Activated CD8-positive, alpha-beta memory T cell treated with anti-CD3 and anti-CD28 coated beads, Interleukin-2, amount 10 ng/mL, durations not matched to agents 7 days and 5 days (primary cell): ENCODE results near the gene IL1RL2. TPM values are rescaled to one million over a fixed set of nuclear protein-coding genes. Genes with fewer than 3 reads are reported as not detected.

ENCODE experiments used
- ATAC-seq: fragments of 150-1000 bp; cut with Tn5 transposase; one replicate; pipeline ENCODE4 v1.10.0; 2021; ENCODE audit warnings: moderate library complexity
- CTCF ChIA-PET: fragments of 350-600 bp; sonication (Branson Sonifier 250); formaldehyde crosslinking; loops from one replicate; lab custom pipeline; 2021; ENCODE audit warnings: antibody characterized with exemption; lab: Charles Lee
- DNase-seq: peaks from one replicate; pipeline ENCODE4 v3.0.0-alpha.2; 2020
- H3K27ac Mint-ChIP-seq: one replicate; pipeline ENCODE4 v1.8.0; 2021; ENCODE audit warnings: mild to moderate bottlenecking, mixed read lengths
- H3K27me3 Mint-ChIP-seq: one replicate; pipeline ENCODE4 v1.8.0; 2021; ENCODE audit warnings: mixed read lengths
- H3K36me3 Mint-ChIP-seq: one replicate; pipeline ENCODE4 v1.8.0; 2021; ENCODE audit warnings: mild to moderate bottlenecking, mixed read lengths
- H3K4me1 Mint-ChIP-seq: one replicate; pipeline ENCODE4 v1.8.0; 2021; ENCODE audit warnings: mixed read lengths
- H3K4me3 Mint-ChIP-seq: one replicate; pipeline ENCODE4 v1.8.0; 2021; ENCODE audit warnings: mild to moderate bottlenecking, moderate library complexity, mixed read lengths
- H3K9me3 Mint-ChIP-seq: one replicate; pipeline ENCODE4 v1.8.0; 2022; ENCODE audit warnings: low read depth, mixed read lengths
- total RNA-seq, 2 experiments: library from RNA; stranded (reverse); gene quantifications; one replicate each; pipeline ENCODE4 v1.2.3, GENCODE V29; 2021

IL1RL2 gene
- total RNA-seq: not detected

DNA sequence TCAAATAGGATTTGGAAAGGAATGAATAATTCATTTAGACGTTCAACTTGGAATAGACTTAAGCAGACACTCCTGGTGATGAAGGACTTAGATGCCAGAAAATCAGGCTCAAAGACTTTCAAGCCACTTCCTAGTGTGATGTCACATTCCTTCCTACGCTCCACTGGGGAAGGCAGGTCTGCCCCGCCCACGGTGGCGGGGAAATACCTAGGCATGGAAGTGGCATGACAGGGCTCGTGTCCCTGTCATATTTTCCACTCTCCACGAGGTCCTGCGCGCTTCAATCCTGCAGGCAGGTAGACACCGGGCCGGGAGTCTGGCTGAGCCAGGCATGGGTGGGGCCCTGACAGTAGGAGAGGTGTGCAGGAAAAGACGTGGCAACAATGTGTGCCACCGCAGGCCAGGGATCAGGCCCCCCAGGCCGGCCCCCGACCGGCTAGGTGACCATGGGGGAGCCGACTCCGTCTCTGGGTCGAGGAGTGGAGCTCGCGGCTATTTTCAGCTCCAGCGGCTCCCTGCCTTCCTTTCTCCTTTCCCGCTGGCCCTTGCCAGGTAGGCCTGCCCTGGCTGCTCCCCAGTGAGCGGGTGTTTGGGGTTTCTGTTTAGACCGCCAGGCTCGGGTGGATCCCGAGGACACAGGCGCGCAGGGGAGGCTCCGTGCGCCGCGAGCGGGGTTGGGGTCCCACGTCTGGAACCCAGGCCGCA, at the start of gene IL1RL2:
Gene IL1RL2 (plus strand): TSS at position 233 of the 705 bp plus-strand sequence. CDS start 845 bp downstream, outside the sequence.
- peaks cover 7% of the 10 kb centered on the region for H3K36me3 Mint-ChIP-seq
- DNase-seq (no peak), ATAC-seq (no peak)
- peak within 1 kb of the TSS; percentile 66 for H3K4me3 Mint-ChIP-seq
- CTCF ChIA-PET: interaction anchor here (1.8 kb wide), 1 partner anchor 169 kb away, joined by 5 read pairs; no protein-coding TSS in a partner anchor
- no peaks in the 10 kb centered on the region for H3K9me3 Mint-ChIP-seq
- H3K27ac Mint-ChIP-seq: no peak within 1 kb of the TSS
- H3K4me1 Mint-ChIP-seq: peaks cover 12% of the 10 kb centered on the region
- H3K27me3 Mint-ChIP-seq: peaks cover 38% of the 10 kb centered on the region

DNA sequence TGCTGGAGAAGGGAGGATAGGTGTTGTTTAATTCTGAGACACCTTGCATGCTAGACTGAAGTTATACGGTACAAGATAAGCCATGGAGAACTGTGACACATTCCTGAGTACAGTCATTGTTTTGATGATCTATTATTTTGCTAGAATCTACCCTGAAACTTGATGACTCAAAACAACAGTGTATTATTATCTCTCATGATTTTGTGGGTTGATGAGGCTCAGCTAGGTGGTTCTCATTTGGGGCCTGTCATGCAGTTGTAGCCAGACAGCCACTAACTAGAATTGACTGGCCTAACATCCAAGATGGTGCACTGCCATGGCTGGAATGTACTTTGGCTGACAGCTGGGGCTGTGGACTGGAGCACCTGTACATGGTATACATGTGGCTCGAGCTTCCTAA, 49.7 kb upstream of the IL1RL2 start:
- Mint-ChIP-seq H3K4me1 (peaks cover 19% of the 10 kb centered on the region), H3K36me3 (peaks cover 14% of the 10 kb centered on the region), H3K27me3 (peaks cover 23% of the 10 kb centered on the region), H3K9me3 (peaks cover 17% of the 10 kb centered on the region), H3K4me3 (no peak overlapping the region), H3K27ac (no peak overlapping the region)
- DNase-seq (no peak), ATAC-seq (peak; percentile 57)
- CTCF ChIA-PET: no interaction called here

DNA sequence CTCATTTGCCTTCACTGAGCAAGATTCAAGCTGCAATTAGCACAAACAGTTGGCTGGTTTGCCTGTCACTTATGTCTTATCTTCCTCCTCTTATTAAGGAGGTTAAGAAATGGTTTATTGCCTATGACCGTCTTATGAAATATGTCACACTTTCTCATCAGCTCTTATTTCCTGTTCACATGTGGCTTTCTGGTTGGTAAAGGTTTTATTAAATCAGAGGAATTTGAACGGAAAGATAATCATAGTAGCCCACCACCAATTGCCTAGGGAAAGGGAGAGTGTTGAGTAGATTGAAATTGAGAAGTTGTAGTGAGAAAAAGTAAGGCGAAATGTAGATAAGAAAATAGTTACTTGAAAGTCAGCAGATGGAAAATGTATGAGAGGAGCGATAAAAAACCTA, 48.5 kb upstream of the IL1RL2 start:
- Mint-ChIP-seq H3K4me3 (no peak overlapping the region), H3K27ac (no peak overlapping the region), H3K4me1 (peaks cover 22% of the 10 kb centered on the region), H3K36me3 (peaks cover 18% of the 10 kb centered on the region), H3K9me3 (peaks cover 17% of the 10 kb centered on the region), H3K27me3 (peaks cover 28% of the 10 kb centered on the region)
- no peak for ATAC-seq
- no peak for DNase-seq
- CTCF ChIA-PET: no interaction called here

DNA sequence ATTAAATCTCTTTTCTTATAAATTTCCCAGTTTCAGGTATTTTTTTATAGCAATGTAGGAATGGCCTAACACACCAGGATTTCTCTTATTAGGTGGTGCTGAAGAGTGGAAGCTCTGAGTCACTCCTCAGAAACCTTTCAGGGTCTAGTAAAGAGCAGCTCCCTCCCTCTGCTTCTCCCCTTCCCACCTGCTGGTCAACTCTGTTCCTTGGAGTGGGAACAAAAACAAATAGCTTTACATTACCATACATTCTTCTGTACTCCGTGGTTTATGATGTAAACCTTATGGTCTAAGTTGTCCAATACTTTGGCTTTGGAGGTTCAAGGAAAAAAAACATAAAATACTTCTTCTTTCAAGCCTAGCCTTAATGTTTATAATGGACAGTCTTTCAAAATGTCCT, 47.0 kb upstream of the IL1RL2 start:
- ATAC-seq (no peak), DNase-seq (no peak)
- H3K9me3 Mint-ChIP-seq: peaks cover 17% of the 10 kb centered on the region
- H3K27me3 Mint-ChIP-seq: peaks cover 33% of the 10 kb centered on the region
- CTCF ChIA-PET: no interaction called here
- peaks cover 22% of the 10 kb centered on the region for H3K4me1 Mint-ChIP-seq
- H3K4me3 Mint-ChIP-seq: no peak overlapping the region
- no peak overlapping the region for H3K27ac Mint-ChIP-seq
- H3K36me3 Mint-ChIP-seq: peaks cover 20% of the 10 kb centered on the region

DNA sequence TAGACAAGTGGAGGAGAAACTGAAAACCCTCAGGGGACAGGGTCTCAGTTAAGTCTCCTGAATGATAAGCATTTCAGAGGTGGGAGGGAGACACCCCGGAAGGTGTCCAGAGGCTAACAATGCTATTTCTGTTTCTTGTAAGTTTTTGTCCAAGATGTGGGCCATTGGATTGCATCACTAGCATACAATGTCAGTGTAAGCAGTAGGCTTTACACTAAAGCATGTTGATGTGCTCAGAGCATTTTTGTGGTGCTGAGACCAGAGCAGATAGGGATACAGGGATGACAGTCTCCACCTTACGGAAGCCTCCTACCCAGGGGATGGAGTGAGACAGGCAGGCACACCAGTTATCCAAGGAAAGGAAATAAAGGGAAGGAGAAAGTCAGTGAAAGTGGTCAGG, 46.4 kb upstream of the IL1RL2 start:
- ATAC-seq (no peak), DNase-seq (no peak)
- peaks cover 33% of the 10 kb centered on the region for H3K27me3 Mint-ChIP-seq
- CTCF ChIA-PET: no interaction called here
- peaks cover 22% of the 10 kb centered on the region for H3K4me1 Mint-ChIP-seq
- peaks cover 18% of the 10 kb centered on the region for H3K9me3 Mint-ChIP-seq
- H3K4me3 Mint-ChIP-seq: no peak overlapping the region
- H3K27ac Mint-ChIP-seq: no peak overlapping the region
- H3K36me3 Mint-ChIP-seq: peaks cover 22% of the 10 kb centered on the region

DNA sequence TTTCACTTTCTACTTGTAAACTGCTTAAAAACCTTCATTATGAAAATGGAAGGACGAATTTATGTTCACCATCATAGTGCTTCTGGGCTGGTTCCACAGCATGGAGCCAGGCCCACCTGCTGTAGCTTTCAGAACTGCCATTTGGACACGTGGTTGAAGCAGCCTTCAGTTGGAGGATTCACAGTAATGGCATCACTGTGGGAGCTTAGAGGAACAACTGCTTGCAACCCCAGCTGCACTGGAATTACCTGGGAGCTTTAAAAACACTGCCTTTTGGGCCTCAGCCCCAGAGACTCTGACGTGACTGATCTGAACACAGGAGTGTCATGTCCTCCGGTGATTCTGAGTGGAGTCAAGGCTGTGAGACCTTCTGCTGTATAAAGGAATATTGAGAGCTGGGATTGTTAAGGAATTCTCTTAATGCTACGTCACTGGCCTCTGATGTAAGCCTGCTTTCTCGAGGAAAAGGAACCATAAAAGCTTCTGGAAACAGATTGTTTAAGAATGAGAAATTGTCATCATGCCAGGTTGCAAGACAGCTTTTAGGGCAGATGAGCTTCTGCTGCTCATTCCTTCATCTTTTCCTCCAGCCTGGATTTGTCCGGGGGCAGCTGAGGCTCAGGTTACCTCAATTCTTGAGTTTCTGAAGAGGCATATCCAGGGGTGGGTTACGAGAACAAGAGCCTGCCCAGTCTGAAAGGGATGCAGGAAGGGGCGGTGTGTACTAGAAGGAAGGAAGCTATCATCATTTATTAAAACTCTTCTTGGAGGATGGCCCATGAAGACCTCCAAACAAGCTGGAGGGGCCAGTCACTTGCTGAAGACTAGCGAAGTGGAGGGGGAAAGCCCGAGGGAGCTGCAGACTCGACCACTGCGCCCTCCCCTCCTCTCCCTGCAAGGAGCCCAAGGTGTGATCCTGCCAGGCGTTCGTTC, 45.5 kb upstream of the IL1RL2 start:
- no peak overlapping the region for H3K27ac Mint-ChIP-seq
- no peak overlapping the region for H3K4me3 Mint-ChIP-seq
- H3K27me3 Mint-ChIP-seq: peaks cover 33% of the 10 kb centered on the region
- peaks cover 22% of the 10 kb centered on the region for H3K4me1 Mint-ChIP-seq
- DNase-seq (no peak), ATAC-seq (no peak)
- CTCF ChIA-PET: interaction anchor here (0.6 to 1.0 kb wide), 2 partner anchors 18 to 121 kb away, joined by 3 read pairs; no protein-coding TSS in a partner anchor
- peaks cover 23% of the 10 kb centered on the region for H3K36me3 Mint-ChIP-seq
- H3K9me3 Mint-ChIP-seq: peaks cover 20% of the 10 kb centered on the region

DNA sequence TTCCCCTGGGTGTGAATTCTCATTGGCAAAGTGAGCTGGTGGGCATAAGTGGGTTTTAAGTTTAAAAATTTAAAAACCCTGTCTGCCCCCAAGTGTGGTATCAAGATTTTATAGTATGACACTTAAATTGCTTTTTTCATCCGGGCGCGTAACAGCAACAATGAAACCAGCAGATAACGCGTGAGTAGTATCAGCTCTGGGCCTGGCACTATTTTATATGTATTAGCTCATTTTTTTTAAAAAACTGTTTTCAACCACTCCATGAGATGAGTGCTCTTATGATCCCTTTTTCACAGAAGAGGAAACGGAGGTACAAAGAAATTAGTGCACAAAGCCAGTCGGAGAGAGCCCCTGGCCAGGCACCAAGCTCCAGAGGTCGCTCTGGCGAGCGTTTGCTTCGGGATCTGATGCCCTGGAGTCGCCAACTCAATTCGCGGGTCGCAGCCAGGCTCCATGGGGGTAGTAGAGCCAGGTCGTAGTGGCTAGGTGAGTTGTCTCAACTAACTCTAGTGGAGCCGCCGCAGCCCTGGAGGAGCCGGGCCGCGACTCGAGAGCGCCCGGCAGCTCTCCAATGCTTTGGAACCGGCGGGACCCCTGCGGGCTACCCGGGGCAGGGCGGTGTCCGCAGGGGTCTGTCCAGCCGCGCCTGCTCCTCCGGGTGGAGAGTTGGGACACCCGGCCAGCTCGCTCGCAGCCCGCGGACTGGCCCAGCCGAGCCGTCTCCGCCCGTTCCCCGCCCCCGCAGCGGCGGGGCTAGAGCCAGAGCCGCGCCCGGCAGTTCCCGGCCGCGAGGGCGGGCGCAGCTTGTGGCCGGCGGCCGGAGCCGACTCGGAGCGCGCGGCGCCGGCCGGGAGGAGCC, 44.6 kb upstream of the IL1RL2 start, which contains the start of gene IL1R1:
Gene IL1R1 (plus strand): TSS at position 777 of the 859 bp plus-strand sequence. CDS start 14,979 bp downstream, outside the sequence.
- Mint-ChIP-seq H3K9me3 (peaks cover 22% of the 10 kb centered on the region), H3K27me3 (peaks cover 33% of the 10 kb centered on the region), H3K36me3 (peaks cover 22% of the 10 kb centered on the region), H3K4me1 (peaks cover 15% of the 10 kb centered on the region), H3K4me3 (peak within 1 kb of the TSS; percentile 11), H3K27ac (no peak within 1 kb of the TSS)
- DNase-seq (no peak), ATAC-seq (no peak)
- CTCF ChIA-PET: interaction anchor here (0.6 to 1.0 kb wide), 2 partner anchors 18 to 122 kb away, joined by 3 read pairs; no protein-coding TSS in a partner anchor

DNA sequence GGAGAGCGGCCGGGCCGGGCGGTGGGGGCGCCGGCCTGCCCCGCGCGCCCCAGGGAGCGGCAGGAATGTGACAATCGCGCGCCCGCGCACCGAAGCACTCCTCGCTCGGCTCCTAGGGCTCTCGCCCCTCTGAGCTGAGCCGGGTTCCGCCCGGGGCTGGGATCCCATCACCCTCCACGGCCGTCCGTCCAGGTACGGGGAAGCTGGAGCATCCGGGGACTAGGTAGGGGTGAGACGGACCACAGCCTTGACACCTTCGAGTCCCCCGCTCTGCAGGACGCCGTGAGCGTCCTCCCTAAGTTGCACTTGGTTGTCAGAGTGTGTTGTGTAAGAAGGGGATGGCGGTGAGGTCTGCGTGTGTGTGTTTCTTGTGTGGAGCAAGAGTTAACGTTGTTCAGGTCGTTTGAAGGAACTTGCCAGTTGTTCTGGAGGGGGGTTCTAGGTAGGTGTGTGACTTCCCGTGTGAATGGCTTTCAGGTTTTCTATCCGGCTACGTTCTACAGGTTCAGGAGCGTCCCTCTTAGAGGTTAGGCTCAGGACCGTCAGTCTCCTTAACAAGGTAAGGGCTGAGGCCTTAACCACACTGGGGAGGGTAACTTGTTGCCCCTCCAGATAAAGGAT, 43.9 kb upstream of the IL1RL2 start:
- Mint-ChIP-seq H3K4me3 (no peak overlapping the region), H3K4me1 (peaks cover 11% of the 10 kb centered on the region), H3K27me3 (peaks cover 33% of the 10 kb centered on the region), H3K27ac (no peak overlapping the region), H3K36me3 (peaks cover 21% of the 10 kb centered on the region), H3K9me3 (peaks cover 22% of the 10 kb centered on the region)
- no peak for ATAC-seq
- CTCF ChIA-PET: interaction anchor here (0.9 kb wide), 1 partner anchor 16 kb away, joined by 3 read pairs; no protein-coding TSS in a partner anchor
- DNase-seq: no peak

DNA sequence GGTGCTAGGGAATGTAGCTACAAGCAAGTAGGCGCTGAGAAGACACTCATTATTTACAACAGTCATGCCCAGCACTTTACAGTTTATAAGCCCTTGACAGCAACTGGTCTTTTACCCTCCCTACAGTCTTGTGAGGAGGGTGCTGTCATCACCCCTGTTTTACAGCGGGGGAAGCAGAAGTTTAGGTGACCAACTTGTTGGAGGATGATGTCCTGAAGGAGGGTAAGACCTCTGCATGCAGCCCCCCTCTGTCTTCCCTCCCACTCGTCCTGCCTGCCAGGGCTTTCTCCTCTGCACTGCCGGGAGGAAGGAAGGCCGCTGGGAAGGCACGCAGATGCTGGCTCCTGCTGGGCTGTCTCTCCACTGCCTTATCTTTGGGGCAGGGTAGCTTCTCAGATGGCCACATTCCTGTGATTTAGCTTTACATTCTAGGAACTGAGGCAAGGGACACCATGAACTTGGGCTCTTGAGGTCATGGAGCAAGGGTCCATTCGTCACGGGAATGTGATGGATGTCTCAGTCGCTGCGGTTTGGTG, 43.3 kb upstream of the IL1RL2 start:
- ATAC-seq (no peak), DNase-seq (no peak)
- Mint-ChIP-seq H3K4me3 (no peak overlapping the region), H3K36me3 (peaks cover 18% of the 10 kb centered on the region), H3K9me3 (peaks cover 19% of the 10 kb centered on the region), H3K27me3 (peaks cover 32% of the 10 kb centered on the region), H3K4me1 (peaks cover 8% of the 10 kb centered on the region), H3K27ac (no peak overlapping the region)
- CTCF ChIA-PET: interaction anchor here (0.9 kb wide), 1 partner anchor 16 kb away, joined by 3 read pairs; no protein-coding TSS in a partner anchor

DNA sequence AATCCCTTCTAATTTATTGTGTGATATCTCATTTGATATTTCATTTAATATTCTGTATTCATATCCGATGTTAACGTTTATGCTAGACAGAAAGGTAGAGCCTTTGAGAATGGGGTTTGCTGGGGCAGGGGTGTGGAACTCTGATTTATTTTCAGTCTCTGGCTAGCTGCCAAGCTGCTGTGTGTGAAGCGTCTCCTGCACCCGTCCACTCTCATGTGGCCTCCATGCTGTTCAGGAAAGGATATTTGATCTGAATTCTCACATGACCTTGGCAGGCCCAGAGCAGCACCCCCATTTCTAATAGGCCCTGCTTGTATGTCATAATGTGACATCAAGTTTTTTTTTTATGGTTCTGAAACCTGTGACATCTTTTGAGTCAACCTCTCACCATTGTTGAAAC, 42.7 kb upstream of the IL1RL2 start:
- CTCF ChIA-PET: interaction anchor here (0.9 kb wide), 1 partner anchor 15 kb away, joined by 3 read pairs; no protein-coding TSS in a partner anchor
- peaks cover 17% of the 10 kb centered on the region for H3K36me3 Mint-ChIP-seq
- no peak overlapping the region for H3K27ac Mint-ChIP-seq
- H3K4me3 Mint-ChIP-seq: no peak overlapping the region
- H3K9me3 Mint-ChIP-seq: peaks cover 23% of the 10 kb centered on the region
- ATAC-seq (no peak), DNase-seq (no peak)
- H3K27me3 Mint-ChIP-seq: peaks cover 31% of the 10 kb centered on the region
- H3K4me1 Mint-ChIP-seq: peaks cover 7% of the 10 kb centered on the region

DNA sequence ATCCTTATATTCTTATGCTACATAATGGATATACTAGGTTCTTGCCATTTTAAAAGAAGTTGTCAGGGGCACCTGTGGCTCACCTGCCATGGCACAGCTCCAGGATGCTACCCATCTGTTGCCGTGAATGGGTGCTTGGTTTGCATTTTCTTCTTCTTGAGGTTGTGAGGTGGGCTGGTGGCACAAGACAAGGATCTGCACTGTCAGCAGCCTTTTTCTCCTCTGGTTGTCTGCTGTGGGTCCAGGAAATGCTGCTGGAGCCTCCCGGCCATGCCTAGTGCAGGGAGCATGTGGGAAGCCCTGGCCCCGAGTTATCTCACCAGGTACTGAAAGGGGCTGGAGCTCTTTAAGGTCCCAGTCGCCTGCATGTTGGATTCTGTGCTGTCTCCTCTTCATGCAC, 41.7 kb upstream of the IL1RL2 start:
- CTCF ChIA-PET: no interaction called here

DNA sequence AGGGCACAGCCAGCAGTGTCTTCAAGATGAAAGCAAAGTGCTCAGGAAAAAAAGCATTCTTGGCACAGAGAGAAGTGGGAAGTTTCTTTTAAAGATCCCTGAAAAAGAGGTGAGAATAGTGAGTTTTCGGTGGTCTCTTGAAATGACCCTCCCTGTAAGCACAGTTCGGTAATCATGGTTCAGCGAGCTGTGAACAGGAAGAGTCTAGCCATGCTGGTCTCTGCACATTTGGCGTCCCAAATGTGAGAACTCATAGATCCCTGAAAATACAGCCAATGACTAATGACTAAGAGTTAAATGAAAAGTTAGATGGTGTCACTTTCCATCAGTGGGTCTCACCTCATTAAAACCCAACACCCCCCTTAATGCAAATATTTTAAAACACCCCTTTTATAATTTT, 40.9 kb upstream of the IL1RL2 start:
- CTCF ChIA-PET: no interaction called here
- Mint-ChIP-seq H3K27ac (no peak overlapping the region), H3K36me3 (peaks cover 14% of the 10 kb centered on the region), H3K4me1 (peaks cover 7% of the 10 kb centered on the region), H3K27me3 (peaks cover 24% of the 10 kb centered on the region), H3K4me3 (no peak overlapping the region), H3K9me3 (peaks cover 22% of the 10 kb centered on the region)
- ATAC-seq (no peak), DNase-seq (no peak)

More for the DNA sequence above, 41.7 kb upstream of the IL1RL2 start:
- H3K4me3 Mint-ChIP-seq: no peak overlapping the region
- no peak for DNase-seq
- H3K4me1 Mint-ChIP-seq: peaks cover 7% of the 10 kb centered on the region
- no peak for ATAC-seq
- H3K27me3 Mint-ChIP-seq: peaks cover 31% of the 10 kb centered on the region
- H3K36me3 Mint-ChIP-seq: peaks cover 17% of the 10 kb centered on the region
- peaks cover 23% of the 10 kb centered on the region for H3K9me3 Mint-ChIP-seq
- H3K27ac Mint-ChIP-seq: no peak overlapping the region
